CD4-positive, alpha-beta T cell treated with Interleukin-17A for 1 hour (primary cell): ENCODE data around the gene BRF1.
A peak's percentile ranks its signal among the peaks of the same experiment; 100 is the strongest.
"Not testable (repeated sequence)": the region's sequence is repeated elsewhere in the genome, so short reads cannot be mapped to it uniquely, and the experiment has no call there.

ENCODE experiments used
- DNase-seq: peaks from one replicate; pipeline ENCODE4 v3.0.0-alpha.2; 2020

The BRF1 gene

GRCh38 chr14:105315211-105315721 is 14.5 kb upstream of the BRF1 start:
- peak; percentile 62 for DNase-seq

GRCh38 chr14:105314287-105315200 is 13.7 kb upstream of the BRF1 start, which contains the start of gene PACS2:
Gene PACS2, plus strand, starts transcription at chr14:105314748. Its CDS starts 171 bp downstream, at chr14:105314919.
- DNase-seq, result peak; percentile 77

- no peak for DNase-seq
Measured at GRCh38 chr14:105313381-105314286, 12.8 kb upstream of the BRF1 start.

- DNase-seq, result no peak
Measured at GRCh38 chr14:105312973-105313372, 12.2 kb upstream of the BRF1 start.

GRCh38 chr14:105311838-105312237 is 11.0 kb upstream of the BRF1 start:
- no peak for DNase-seq

GRCh38 chr14:105309371-105309770 is 8.6 kb upstream of the BRF1 start:
- DNase-seq, result no peak

GRCh38 chr14:105307052-105307727 is 6.4 kb upstream of the BRF1 start:
- DNase-seq, result no peak

- DNase-seq, result no peak
Measured at GRCh38 chr14:105305791-105306190, 5.0 kb upstream of the BRF1 start.

- no peak for DNase-seq
Measured at GRCh38 chr14:105305345-105305744, 4.5 kb upstream of the BRF1 start.

GRCh38 chr14:105304565-105304964 is 3.8 kb upstream of the BRF1 start:
- DNase-seq, result no peak

- DNase-seq, result no peak
Measured at GRCh38 chr14:105303949-105304348, 3.1 kb upstream of the BRF1 start.

- DNase-seq, result not testable (repeated sequence)
Measured at GRCh38 chr14:105301915-105302249, 1.1 kb upstream of the BRF1 start.

- peak; percentile 98 for DNase-seq
Measured at GRCh38 chr14:105301103-105301914, 508 bp upstream of the BRF1 start.

GRCh38 chr14:105299654-105300541 is 903 bp downstream of the BRF1 start:
- DNase-seq, result no peak

- not testable (repeated sequence) for DNase-seq
Measured at GRCh38 chr14:105297311-105297710, 3.5 kb downstream of the BRF1 start.

- DNase-seq, result peak; percentile 79
Measured at GRCh38 chr14:105294142-105294597, 6.6 kb downstream of the BRF1 start.

- no peak for DNase-seq
Measured at GRCh38 chr14:105292826-105293711, 7.7 kb downstream of the BRF1 start.

GRCh38 chr14:105290621-105291346 is 10.0 kb downstream of the BRF1 start:
- DNase-seq, result peak; percentile 25

- DNase-seq, result not testable (repeated sequence)
Measured at GRCh38 chr14:105288936-105289335, 11.9 kb downstream of the BRF1 start.
